Suprapubic skin (tissue), 4 donors: Measurements from ENCODE around the gene OR6C3. TPM values are rescaled to one million over a fixed set of nuclear protein-coding genes. Genes with fewer than 3 reads are reported as not detected.
"Not testable (repeated sequence)": the region's sequence is repeated elsewhere in the genome, so short reads cannot be mapped to it uniquely, and the experiment has no call there.

ENCODE experiments used
- DNase-seq, 2 donors: peaks; one replicate each; pipeline ENCODE4 v3.0.0-alpha.2; 2019; ENCODE audit warnings: low spot score in 2 of 2
- H3K27ac ChIP-seq: fragments of 200-600 bp; sonication (generic); one replicate; pipeline ENCODE4 v1.5.1; 2019
- H3K27me3 ChIP-seq: fragments of 200-600 bp; sonication (generic); one replicate; pipeline ENCODE4 v1.5.1; 2019
- H3K36me3 ChIP-seq: fragments of 200-600 bp; sonication (generic); one replicate; pipeline ENCODE4 v1.5.1; 2019
- H3K4me1 ChIP-seq: fragments of 200-600 bp; sonication (generic); one replicate; pipeline ENCODE4 v1.5.1; 2019
- H3K4me3 ChIP-seq: fragments of 200-600 bp; sonication (generic); one replicate; pipeline ENCODE4 v1.5.1; 2019; ENCODE audit warnings: mild to moderate bottlenecking
- H3K9me3 ChIP-seq: fragments of 200-600 bp; sonication (generic); one replicate; pipeline ENCODE4 v1.5.1; 2019
- EP300 ChIP-seq: sonication (generic); formaldehyde crosslinking; IDR thresholded peaks from one replicate; pipeline ENCODE4 v1.6.1; 2017; ENCODE audit warnings: antibody characterized with exemption
- POLR2A ChIP-seq, 2 donors: fragments of 450-650 bp; IDR thresholded peaks; one replicate each; pipeline ENCODE4 v1.6.1; 2017; ENCODE audit warnings: antibody characterized with exemption in 2 of 2, mild to moderate bottlenecking in 2 of 2, moderate library complexity in 2 of 2
- POLR2AphosphoS5 ChIP-seq, 3 donors: sonication (generic); formaldehyde crosslinking; IDR thresholded peaks; one replicate each; pipeline ENCODE4 v1.6.1; 2017; ENCODE audit warnings: antibody characterized with exemption in 3 of 3
- WGBS: methylation state at CpG from one replicate; pipeline ENCODE4 v1.1.5; 2018; 5-methylcytosine and 5-hydroxymethylcytosine counted together
- total RNA-seq, 4 donors: library from RNA; depleted of rRNA; stranded (reverse); fragments of >200 nt; gene quantifications; one replicate each; pipeline ENCODE4 v1.1.0, GENCODE V29; 2016
- TF ChIP-seq, protein P1 (sequence below), 2 donors: fragments of 200-600 bp in 1 of 2; fragments of 450-650 bp in 1 of 2; sonication (generic) in 1 of 2; IDR thresholded peaks; one replicate each; pipeline ENCODE4 v1.5.1; 2016 to 2019; ENCODE audit warnings: antibody characterized with exemption in 2 of 2, mild to moderate bottlenecking in 1 of 2, moderate library complexity in 1 of 2

OR6C3 gene
- total RNA-seq, 4 donors from 2014 or later, result not detected

GRCh38 chr12:55336002-55336401, 5.5 kb downstream of the OR6C3 start:
- H3K36me3 ChIP-seq, result no peaks in the 10 kb centered on the region

DNA sequence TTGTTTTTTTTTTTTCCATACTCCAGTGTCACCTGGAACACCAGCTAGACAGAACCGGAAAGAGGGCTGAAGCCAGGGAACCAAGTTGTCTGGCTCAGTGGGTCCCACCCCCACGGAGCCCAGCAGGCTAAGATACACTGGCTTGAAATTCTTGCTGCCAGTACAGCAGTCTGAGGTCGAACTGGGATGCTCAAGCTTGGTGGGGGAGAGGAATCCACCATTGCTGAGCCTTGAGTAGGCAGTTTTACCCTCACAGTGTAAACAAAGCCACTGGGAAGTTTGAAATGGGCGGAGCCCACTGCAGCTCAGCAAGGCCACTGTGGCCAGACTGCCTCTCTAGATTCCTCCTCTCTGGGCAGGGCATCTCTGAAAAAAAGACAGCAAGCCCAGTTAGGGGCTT, 24.8 kb downstream of the OR6C3 start:
- DNase-seq, H3K27me3 ChIP-seq, H3K27ac ChIP-seq, H3K9me3 ChIP-seq, H3K36me3 ChIP-seq, H3K4me1 ChIP-seq, H3K4me3 ChIP-seq: not testable (repeated sequence)
- WGBS, result 75% methylated on average over 2 of the region's 4 CpGs

More at GRCh38 chr12:55336002-55336401, 5.5 kb downstream of the OR6C3 start:
- H3K4me3 ChIP-seq, result no peak overlapping the region
- H3K9me3 ChIP-seq, result no peaks in the 10 kb centered on the region
- TF ChIP-seq POLR2AphosphoS5 (IDR thresholded peaks at IDR 0.05) (no peak), POLR2A (IDR thresholded peaks at IDR 0.05) (no peak), EP300 (no peak)
- TF ChIP-seq, protein P1, sequence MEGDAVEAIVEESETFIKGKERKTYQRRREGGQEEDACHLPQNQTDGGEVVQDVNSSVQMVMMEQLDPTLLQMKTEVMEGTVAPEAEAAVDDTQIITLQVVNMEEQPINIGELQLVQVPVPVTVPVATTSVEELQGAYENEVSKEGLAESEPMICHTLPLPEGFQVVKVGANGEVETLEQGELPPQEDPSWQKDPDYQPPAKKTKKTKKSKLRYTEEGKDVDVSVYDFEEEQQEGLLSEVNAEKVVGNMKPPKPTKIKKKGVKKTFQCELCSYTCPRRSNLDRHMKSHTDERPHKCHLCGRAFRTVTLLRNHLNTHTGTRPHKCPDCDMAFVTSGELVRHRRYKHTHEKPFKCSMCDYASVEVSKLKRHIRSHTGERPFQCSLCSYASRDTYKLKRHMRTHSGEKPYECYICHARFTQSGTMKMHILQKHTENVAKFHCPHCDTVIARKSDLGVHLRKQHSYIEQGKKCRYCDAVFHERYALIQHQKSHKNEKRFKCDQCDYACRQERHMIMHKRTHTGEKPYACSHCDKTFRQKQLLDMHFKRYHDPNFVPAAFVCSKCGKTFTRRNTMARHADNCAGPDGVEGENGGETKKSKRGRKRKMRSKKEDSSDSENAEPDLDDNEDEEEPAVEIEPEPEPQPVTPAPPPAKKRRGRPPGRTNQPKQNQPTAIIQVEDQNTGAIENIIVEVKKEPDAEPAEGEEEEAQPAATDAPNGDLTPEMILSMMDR (IDR thresholded peaks at IDR 0.05), result no peak
- H3K4me1 ChIP-seq, result no peaks in the 10 kb centered on the region
- no peaks in the 10 kb centered on the region for H3K27me3 ChIP-seq
- DNase-seq, result no peak
- no peak overlapping the region for H3K27ac ChIP-seq
- WGBS, result 88% methylated on average over 10 of the region's 10 CpGs

DNA sequence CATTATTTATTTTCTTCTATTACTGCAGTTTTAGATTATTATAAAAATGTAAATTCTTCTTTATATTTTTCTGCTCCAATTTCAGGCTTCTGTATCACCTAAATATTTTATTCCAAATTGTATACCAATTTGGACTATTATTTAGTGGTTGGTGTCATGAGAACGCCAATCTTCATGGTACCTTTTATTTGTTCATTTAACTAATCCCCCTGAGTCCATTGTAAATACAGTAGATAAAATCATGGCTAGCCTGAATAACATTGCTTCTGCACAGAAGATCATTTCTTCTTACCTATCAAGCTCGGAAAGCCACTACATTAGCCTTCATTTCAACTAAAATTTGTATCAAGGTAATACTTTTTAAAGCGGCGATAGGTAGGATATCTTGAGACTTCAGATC, 32.1 kb downstream of the OR6C3 start, which contains the start of gene OR6C75:
TSS of gene OR6C75 (plus strand) at position 301 of the 400 bp plus-strand sequence. CDS start 2,136 bp downstream, outside the sequence.
- Histone ChIP-seq H3K27me3 (no peaks in the 10 kb centered on the region), H3K36me3 (no peaks in the 10 kb centered on the region), H3K9me3 (no peaks in the 10 kb centered on the region), H3K27ac (no peak within 1 kb of the TSS), H3K4me3 (no peak within 1 kb of the TSS), H3K4me1 (no peaks in the 10 kb centered on the region)
- TF ChIP-seq, protein P1 (IDR thresholded peaks at IDR 0.05), result no peak
- WGBS, result 91% methylated on average over 4 of the region's 4 CpGs
- DNase-seq, result no peak

GRCh38 chr12:55365086-55365485, 34.5 kb downstream of the OR6C3 start:
- no peak overlapping the region for H3K27ac ChIP-seq
- no peaks in the 10 kb centered on the region for H3K4me1 ChIP-seq
- WGBS, result 69% methylated on average over 3 of the region's 3 CpGs
- no peak for DNase-seq
- H3K4me3 ChIP-seq, result no peak overlapping the region
- TF ChIP-seq EP300, result no peak
- TF ChIP-seq, protein P1 (IDR thresholded peaks at IDR 0.05), result no peak
- TF ChIP-seq POLR2AphosphoS5 (IDR thresholded peaks at IDR 0.05), result no peak
- TF ChIP-seq POLR2A (IDR thresholded peaks at IDR 0.05), result no peak
- H3K9me3 ChIP-seq, result no peaks in the 10 kb centered on the region
- no peaks in the 10 kb centered on the region for H3K36me3 ChIP-seq
- H3K27me3 ChIP-seq, result no peaks in the 10 kb centered on the region

- WGBS, result 69% methylated on average over 4 of the region's 4 CpGs
- TF ChIP-seq POLR2AphosphoS5 (IDR thresholded peaks at IDR 0.05) (no peak), POLR2A (IDR thresholded peaks at IDR 0.05) (no peak), EP300 (no peak)
- TF ChIP-seq, protein P1 (IDR thresholded peaks at IDR 0.05), result no peak
- DNase-seq, result no peak
- no peaks in the 10 kb centered on the region for H3K36me3 ChIP-seq
- no peaks in the 10 kb centered on the region for H3K27me3 ChIP-seq
- no peak overlapping the region for H3K4me3 ChIP-seq
- no peaks in the 10 kb centered on the region for H3K4me1 ChIP-seq
- no peak overlapping the region for H3K27ac ChIP-seq
- no peaks in the 10 kb centered on the region for H3K9me3 ChIP-seq
Measured at GRCh38 chr12:55372521-55372920, 42.0 kb downstream of the OR6C3 start.

Other genes starting within 250 kb of the OR6C3 start
- gene OR9K2, start 204.3 kb upstream of the OR6C3 start, total RNA-seq, result not detected
- gene OR10A7, start 109.7 kb upstream of the OR6C3 start, total RNA-seq, result not detected
- not detected for gene OR6C74, start 86.1 kb upstream of the OR6C3 start, total RNA-seq
- not detected for gene OR6C6, start 34.2 kb upstream of the OR6C3 start, total RNA-seq
- gene OR6C1, start 16.4 kb upstream of the OR6C3 start, total RNA-seq, result not detected
- not detected for gene OR6C75, start 32.2 kb downstream of the OR6C3 start, total RNA-seq
- not detected for gene OR6C65, start 69.8 kb downstream of the OR6C3 start, total RNA-seq
- gene OR6C76, start 95.5 kb downstream of the OR6C3 start, total RNA-seq, result not detected
- 1 to 10 TPM in 1 of 4 donors, not detected in 3; 1.3 TPM for gene OR6C2, start 113.3 kb downstream of the OR6C3 start, total RNA-seq
- not detected for gene OR6C70, start 139.4 kb downstream of the OR6C3 start, total RNA-seq
- gene OR6C68, start 161.6 kb downstream of the OR6C3 start, total RNA-seq, result not detected
- gene OR6C4, start 218.9 kb downstream of the OR6C3 start, total RNA-seq, result not detected
- not detected for gene OR2AP1, start 241.7 kb downstream of the OR6C3 start, total RNA-seq